H1 (cell line): Measurements from ENCODE around the gene ASIP. TPM values are rescaled to one million over a fixed set of nuclear protein-coding genes. Genes with fewer than 3 reads are reported as not detected.

Experiments
- CTCF ChIA-PET: fragments of 300-600 bp; sonication (Branson Sonifier 250); formaldehyde crosslinking; loops from one replicate; lab custom pipeline; 2021; ENCODE audit not compliant: partially characterized antibody; lab: Charles Lee
- POLR2A ChIA-PET: fragments of 300-600 bp; sonication (Branson Sonifier 250); formaldehyde crosslinking; loops from one replicate; lab custom pipeline; 2021; ENCODE audit warnings: inconsistent platforms; ENCODE audit not compliant: partially characterized antibody; lab: Charles Lee
- DNase-seq, 2 experiments: peaks; one replicate each; pipeline versions ENCODE4 v3.0.0 to v3.0.0-alpha.2; 2010 to 2022; ENCODE audit warnings: low spot score in 2 of 2, low read depth in 1 of 2, mixed read lengths in 1 of 2
- FAIRE-seq: peaks from 2 replicates; lab custom pipeline; 2011; peaks lifted over from hg19 to GRCh38; lab: Jason Lieb, UNC
- H2AFZ ChIP-seq: 2 replicates; pipeline ENCODE4 v1.8.1; 2012; ENCODE audit warnings: low read length, inconsistent platforms
- H2AK5ac ChIP-seq: 2 replicates; pipeline ENCODE4 v1.6.1; 2013; ENCODE audit warnings: low read depth, low read length
- H2BK120ac ChIP-seq: replicated peaks from 2 replicates; pipeline ENCODE3; 2013; ENCODE audit warnings: low read depth, low read length, inconsistent platforms
- H2BK12ac ChIP-seq: 2 replicates; pipeline ENCODE4 v1.6.1; 2013; ENCODE audit warnings: low read depth, low read length
- H2BK15ac ChIP-seq: 2 replicates; pipeline ENCODE4 v1.6.1; 2013; ENCODE audit warnings: low read length
- H2BK20ac ChIP-seq: 2 replicates; pipeline ENCODE4 v1.6.1; 2013; ENCODE audit warnings: low read length
- H2BK5ac ChIP-seq: 2 replicates; pipeline ENCODE4 v1.6.1; 2013; ENCODE audit warnings: low read depth, low read length
- H3K14ac ChIP-seq: 2 replicates; pipeline ENCODE4 v1.6.1; 2013; ENCODE audit warnings: inconsistent platforms; ENCODE audit not compliant: insufficient read length
- H3K18ac ChIP-seq: 2 replicates; pipeline ENCODE4 v1.6.1; 2013; ENCODE audit warnings: low read length; ENCODE audit errors: extremely low read depth
- H3K23ac ChIP-seq: 2 replicates; pipeline ENCODE4 v1.6.1; 2013; ENCODE audit warnings: inconsistent platforms; ENCODE audit not compliant: insufficient read length
- H3K23me2 ChIP-seq: 2 replicates; pipeline ENCODE4 v1.6.1; 2013; ENCODE audit warnings: low read depth, low read length
- H3K27ac ChIP-seq: 2 replicates; pipeline ENCODE4 v1.6.1; 2011; ENCODE audit warnings: low read depth, low read length, inconsistent platforms
- H3K27me3 ChIP-seq, 4 experiments: replicated peaks in 1 of 4; 1 replicate in 1 of 4; 2 replicates in 3 of 4; pipeline versions ENCODE4 v1.6.1 to v1.8.1; 2011 to 2013; ENCODE audit warnings: low read length in 3 of 4, mild to moderate bottlenecking in 3 of 4, inconsistent platforms in 2 of 4, mixed read lengths in 2 of 4, moderate library complexity in 1 of 4; ENCODE audit not compliant: control insufficient read depth in 3 of 4, insufficient read depth in 3 of 4; ENCODE audit errors: extremely low read depth in 1 of 4
- H3K36me3 ChIP-seq, 4 experiments: 2 replicates each; pipeline versions ENCODE4 v1.6.1 to v1.8.1; 2011 to 2013; ENCODE audit warnings: mild to moderate bottlenecking in 4 of 4, low read length in 3 of 4, moderate library complexity in 2 of 4, control low read depth in 1 of 4, inconsistent platforms in 1 of 4; ENCODE audit not compliant: insufficient read depth in 4 of 4, control insufficient read depth in 2 of 4
- H3K4ac ChIP-seq: replicated peaks from 2 replicates; pipeline ENCODE3; 2013; ENCODE audit warnings: low read length, low read depth, mixed read lengths, inconsistent platforms; ENCODE audit not compliant: insufficient read length
- H3K4me1 ChIP-seq, 4 experiments: replicated peaks in 1 of 4; 1 replicate in 1 of 4; 2 replicates in 3 of 4; pipeline versions ENCODE4 v1.6.1 to v1.8.1; 2011 to 2013; ENCODE audit warnings: low read length in 3 of 4, inconsistent platforms in 2 of 4, mixed read lengths in 1 of 4; ENCODE audit not compliant: insufficient read depth in 4 of 4, control insufficient read depth in 3 of 4
- H3K4me2 ChIP-seq, 2 experiments: 2 replicates each; pipeline versions ENCODE4 v1.6.1 to v1.8.1; 2011 to 2013; ENCODE audit warnings: low read depth in 2 of 2, low read length in 2 of 2, control low read depth in 1 of 2, inconsistent platforms in 1 of 2, mild to moderate bottlenecking in 1 of 2; ENCODE audit not compliant: insufficient read depth in 1 of 2
- H3K4me3 ChIP-seq, 4 experiments: fragments of 200-600, 300-600 bp in 1 of 4; sonication (generic), shearing (Covaris generic), sonication (Bioruptor Twin) in 1 of 4; 2 replicates each; pipeline versions ENCODE4 v1.5.1 to v1.8.1; 2011 to 2016; ENCODE audit warnings: low read length in 4 of 4, low read depth in 3 of 4, control low read depth in 2 of 4, inconsistent platforms in 2 of 4, mild to moderate bottlenecking in 2 of 4, mixed read lengths in 1 of 4, moderate library complexity in 1 of 4; ENCODE audit not compliant: insufficient read depth in 2 of 4; ENCODE audit errors: extremely low read depth in 1 of 4
- H3K56ac ChIP-seq: replicated peaks from 2 replicates; pipeline ENCODE3; 2013; ENCODE audit warnings: low read depth, mild to moderate bottlenecking, mixed read lengths, low read length, inconsistent platforms; ENCODE audit not compliant: insufficient read length
- H3K79me1 ChIP-seq: 2 replicates; pipeline ENCODE4 v1.6.1; 2013; ENCODE audit warnings: low read depth, low read length, control low read depth
- H3K79me2 ChIP-seq, 2 experiments: 2 replicates each; pipeline versions ENCODE4 v1.6.1 to v1.8.1; 2012 to 2013; ENCODE audit warnings: low read length in 2 of 2, mild to moderate bottlenecking in 2 of 2, inconsistent platforms in 1 of 2; ENCODE audit not compliant: insufficient read depth in 2 of 2, control insufficient read depth in 1 of 2
- H3K9ac ChIP-seq, 4 experiments: replicated peaks in 1 of 4; 1 replicate in 1 of 4; 2 replicates in 3 of 4; pipeline versions ENCODE4 v1.6.1 to v1.8.1; 2011 to 2013; ENCODE audit warnings: low read depth in 3 of 4, low read length in 3 of 4, control low read depth in 2 of 4, mild to moderate bottlenecking in 2 of 4, moderate library complexity in 2 of 4, inconsistent platforms in 1 of 4; ENCODE audit errors: extremely low read depth in 1 of 4
- H3K9me3 ChIP-seq, 2 experiments: 2 replicates each; pipeline versions ENCODE4 v1.6.1 to v1.8.1; 2012 to 2013; ENCODE audit warnings: mild to moderate bottlenecking in 2 of 2, moderate library complexity in 2 of 2, control low read depth in 1 of 2, inconsistent platforms in 1 of 2, low read depth in 1 of 2, low read length in 1 of 2, mixed read lengths in 1 of 2; ENCODE audit not compliant: insufficient read depth in 2 of 2
- H4K20me1 ChIP-seq, 2 experiments: replicated peaks in 1 of 2; 2 replicates each; pipeline versions ENCODE3 to v1.8.1; 2011 to 2013; ENCODE audit warnings: inconsistent platforms in 2 of 2, low read length in 2 of 2, mild to moderate bottlenecking in 1 of 2; ENCODE audit not compliant: insufficient read depth in 2 of 2, control insufficient read depth in 1 of 2
- H4K5ac ChIP-seq: 2 replicates; pipeline ENCODE4 v1.6.1; 2013; ENCODE audit warnings: low read length, low read depth, mixed read lengths, inconsistent platforms; ENCODE audit not compliant: insufficient read length
- H4K8ac ChIP-seq: 2 replicates; pipeline ENCODE4 v1.8.0; 2013; ENCODE audit warnings: mild to moderate bottlenecking, moderate library complexity, low read length, inconsistent platforms; ENCODE audit not compliant: insufficient read depth; ENCODE audit errors: extremely low read depth
- H4K91ac ChIP-seq: replicated peaks from 2 replicates; pipeline ENCODE3; 2013; ENCODE audit warnings: low read length, mixed read lengths, inconsistent platforms; ENCODE audit not compliant: insufficient read length
- BRCA1 ChIP-seq: IDR thresholded peaks from 2 replicates; pipeline ENCODE4 v1.6.1; 2012; ENCODE audit warnings: low read depth, low read length, improper control_type of control experiment
- CHD1 ChIP-seq: IDR thresholded peaks from 2 replicates; pipeline ENCODE4 v1.6.1; 2012; ENCODE audit warnings: low read depth, low read length, improper control_type of control experiment
- CTBP2 ChIP-seq: IDR thresholded peaks from 2 replicates; pipeline ENCODE4 v1.7.0; 2011; ENCODE audit warnings: borderline replicate concordance, mild to moderate bottlenecking, moderate library complexity, mixed read lengths, low read length; ENCODE audit not compliant: insufficient read depth, insufficient read length
- PHF8 ChIP-seq: fragments of 200-600 bp; sonication (generic); conservative IDR thresholded peaks from 2 replicates; pipeline ENCODE4 v1.7.1; 2012; ENCODE audit warnings: low read depth, mild to moderate bottlenecking, inconsistent platforms, low read length, moderate library complexity
- RNF2 ChIP-seq: fragments of 200-900, 300-1000 bp; sonication (generic); IDR thresholded peaks from 2 replicates; pipeline ENCODE4 v1.7.1; 2016; ENCODE audit warnings: borderline replicate concordance, low read depth, mild to moderate bottlenecking, antibody characterized with exemption, low read length; ENCODE audit not compliant: poor library complexity, severe bottlenecking; ENCODE audit errors: missing control alignments
- SAP30 ChIP-seq: fragments of 300-600 bp; sonication (generic); IDR thresholded peaks from 2 replicates; pipeline ENCODE4 v1.7.1; 2012; ENCODE audit warnings: low read length, moderate library complexity, mild to moderate bottlenecking, inconsistent platforms; ENCODE audit not compliant: insufficient read depth, insufficient replicate concordance
- SIRT6 ChIP-seq: IDR thresholded peaks from one replicate; pipeline ENCODE4 v1.7.1; 2012; ENCODE audit warnings: low read length, inconsistent platforms
- SRF ChIP-seq: IDR thresholded peaks from 2 replicates; pipeline ENCODE4 v1.6.1; 2011; ENCODE audit warnings: mild to moderate bottlenecking, low read depth, low read length, moderate library complexity
- TCF12 ChIP-seq: IDR thresholded peaks from 2 replicates; pipeline ENCODE4 v1.6.1; 2011; ENCODE audit warnings: low read depth, mild to moderate bottlenecking, low read length
- TEAD4 ChIP-seq: IDR thresholded peaks from 2 replicates; pipeline ENCODE4 v1.6.1; 2012; ENCODE audit warnings: low read depth, low read length, inconsistent platforms, mixed read lengths
- WGBS, 2 experiments: shearing (Covaris generic) in 1 of 2; methylation state at CpG; one replicate each; pipeline versions ENCODE4 v1.1.6 to v1.1.7; 2013 to 2015; ENCODE audit warnings: low lambda C conversion rate in 2 of 2, mixed read lengths in 2 of 2, inconsistent platforms in 1 of 2, low coverage in 1 of 2, missing lambda C conversion rate in 1 of 2; ENCODE audit not compliant: insufficient replicate concordance in 2 of 2, insufficient coverage in 1 of 2, insufficient read length in 1 of 2; ENCODE audit errors: extremely low coverage in 1 of 2, missing lambda C conversion rate in 1 of 2; 5-methylcytosine and 5-hydroxymethylcytosine counted together
- polyA plus RNA-seq, 7 experiments: library from polyadenylated mRNA; depleted of rRNA in 3 of 7; stranded (reverse) in 5 of 7; unstranded in 2 of 7; fragments of >200 nt in 5 of 7; fragments of 200-250 nt in 2 of 7; gene quantifications; 1 replicate in 5 of 7; 2 replicates in 1 of 7; 4 replicates in 1 of 7; pipeline versions ENCODE4 v1.2.1 to v1.2.3, GENCODE V29; 2011 to 2013; ENCODE audit warnings: missing spikeins in 2 of 7, mixed read lengths in 2 of 7
- total RNA-seq: library from RNA; stranded (reverse); fragmentation: NEBNext Ultra II Directional; extraction: Animal tissue kit (Norgen Biotek cat#: 25700); gene quantifications from 2 replicates; pipeline ENCODE4 v1.2.1, GENCODE V29; 2021
- TF ChIP-seq, protein P1 (sequence below): IDR thresholded peaks from 2 replicates; pipeline ENCODE4 v1.6.1; 2011; ENCODE audit warnings: low read length, improper control_type of control experiment

The ASIP gene
- total and polyA plus RNA-seq, 2 of the 8 experiments (the other 6 are each of a cell fraction or from before 2014, with no cell fraction given) = not detected

DNA sequence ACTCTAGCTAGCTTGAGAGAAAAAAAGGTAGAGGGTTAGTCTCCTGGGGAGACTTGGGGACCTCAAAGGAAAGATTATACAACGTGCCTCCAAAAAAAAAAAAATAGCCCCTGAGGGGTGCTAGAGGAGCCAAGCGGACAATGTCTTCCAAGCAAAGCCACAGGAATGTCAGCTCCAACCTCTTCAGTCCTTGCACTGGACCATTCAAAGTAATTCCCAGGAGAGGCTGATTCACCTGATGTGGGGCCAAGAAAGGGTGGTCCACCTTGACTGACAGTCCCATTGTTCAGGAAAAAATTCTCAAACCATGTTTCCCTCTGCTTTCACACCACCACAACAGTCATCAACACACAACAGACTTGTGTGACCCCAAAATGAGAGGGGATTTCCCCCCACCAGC, 30.7 kb downstream of the ASIP start:
- no peak overlapping the region for H2AFZ ChIP-seq
- CTCF ChIA-PET = interaction anchor here (1.6 to 2.4 kb wide), 2 partner anchors 15 to 81 kb away, joined by 6 to 11 read pairs; no protein-coding TSS in a partner anchor

More for the DNA sequence above, 30.7 kb downstream of the ASIP start:
- H2BK12ac ChIP-seq = no peak overlapping the region
- 0 out of 7 replicates have a peak, but pooled peaks cover 0 to 2% (median 0%) of the 10 kb centered on the region in 4 experiments for H3K27me3 ChIP-seq
- H3K4ac ChIP-seq = no peak overlapping the region
- no peak overlapping the region for H3K27ac ChIP-seq
- no peak for TF ChIP-seq SAP30
- no peak for TF ChIP-seq RNF2
- TF ChIP-seq SRF = no peak
- no peak for TF ChIP-seq CHD1
- no peak for TF ChIP-seq PHF8
- TF ChIP-seq BRCA1 = no peak
- TF ChIP-seq, protein P1, sequence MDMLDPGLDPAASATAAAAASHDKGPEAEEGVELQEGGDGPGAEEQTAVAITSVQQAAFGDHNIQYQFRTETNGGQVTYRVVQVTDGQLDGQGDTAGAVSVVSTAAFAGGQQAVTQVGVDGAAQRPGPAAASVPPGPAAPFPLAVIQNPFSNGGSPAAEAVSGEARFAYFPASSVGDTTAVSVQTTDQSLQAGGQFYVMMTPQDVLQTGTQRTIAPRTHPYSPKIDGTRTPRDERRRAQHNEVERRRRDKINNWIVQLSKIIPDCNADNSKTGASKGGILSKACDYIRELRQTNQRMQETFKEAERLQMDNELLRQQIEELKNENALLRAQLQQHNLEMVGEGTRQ = no peak
- TF ChIP-seq TEAD4 = no peak
- TF ChIP-seq TCF12 = no peak
- TF ChIP-seq CTBP2 = no peak
- no peak for TF ChIP-seq SIRT6
- H4K8ac ChIP-seq = no peak overlapping the region
- DNase-seq (no peak), FAIRE-seq (no peak)
- peaks cover 5% of the 10 kb centered on the region; the same call in 1 of the 2 replicates for H3K23me2 ChIP-seq
- H4K20me1 ChIP-seq = peaks cover 4 to 10% of the 10 kb centered on the region in 2 experiments
- H3K79me2 ChIP-seq = no peaks in the 10 kb centered on the region
- H3K79me1 ChIP-seq = no peaks in the 10 kb centered on the region; the same call in 1 of the 2 replicates
- no peak overlapping the region for H2BK120ac ChIP-seq
- no peak overlapping the region for H2BK15ac ChIP-seq
- no peak overlapping the region for H3K9ac ChIP-seq
- no peak overlapping the region for H2BK20ac ChIP-seq
- no peak overlapping the region for H4K5ac ChIP-seq
- no peak overlapping the region for H2AK5ac ChIP-seq
- H2BK5ac ChIP-seq = no peak overlapping the region
- POLR2A ChIA-PET = interaction anchor here (0.8 to 1.2 kb wide), 3 partner anchors 8 to 81 kb away, joined by 3 read pairs; no protein-coding TSS in a partner anchor
- H4K91ac ChIP-seq = no peak overlapping the region
- no peak overlapping the region for H3K14ac ChIP-seq
- no peak overlapping the region for H3K18ac ChIP-seq
- no peak overlapping the region for H3K4me3 ChIP-seq
- no peak overlapping the region for H3K4me2 ChIP-seq
- no peaks in the 10 kb centered on the region for H3K9me3 ChIP-seq
- H3K4me1 ChIP-seq = no peaks in the 10 kb centered on the region
- H3K36me3 ChIP-seq = peaks cover 4 to 36% (median 14%) of the 10 kb centered on the region in 4 experiments
- 95% methylated on average over 2 of the region's 2 CpGs; no CpG with 5 or more reads in 1 of the 2 experiments for WGBS, 2 experiments
- H3K23ac ChIP-seq = no peak overlapping the region
- no peak overlapping the region for H3K56ac ChIP-seq
